Bronchial epithelial cell (primary cell): ENCODE results near the gene TOB2. TPM values are rescaled to one million over a fixed set of nuclear protein-coding genes. Genes with fewer than 3 reads are reported as not detected.
"Not testable (repeated sequence)": the region's sequence is repeated elsewhere in the genome, so short reads cannot be mapped to it uniquely, and the experiment has no call there.

ENCODE experiments used
- DNase-seq: peaks from one replicate; pipeline ENCODE4 v3.0.0-alpha.2; 2010; ENCODE audit warnings: low read depth
- FAIRE-seq: peaks from 2 replicates; lab custom pipeline; 2011; peaks lifted over from hg19 to GRCh38; lab: Jason Lieb, UNC
- H3K27me3 ChIP-seq: 2 replicates; pipeline ENCODE4 v1.5.1; 2011; ENCODE audit warnings: low read length; ENCODE audit not compliant: control insufficient read depth, insufficient read depth
- H3K36me3 ChIP-seq: 2 replicates; pipeline ENCODE4 v1.5.1; 2011; ENCODE audit warnings: low read length; ENCODE audit not compliant: control insufficient read depth, insufficient read depth
- H3K4me3 ChIP-seq: 2 replicates; pipeline ENCODE4 v1.5.1; 2011; ENCODE audit warnings: mild to moderate bottlenecking, low read depth, low read length, control low read depth
- total RNA-seq: library from RNA; depleted of rRNA; stranded (reverse); fragments of >200 nt; gene quantifications from 2 replicates; pipeline ENCODE4 v1.2.1, GENCODE V29; 2014
- TF ChIP-seq, protein P1 (sequence below): IDR thresholded peaks from 2 replicates; pipeline ENCODE4 v1.5.1; 2011; ENCODE audit warnings: mild to moderate bottlenecking, moderate library complexity, low read length, control low read depth, inconsistent platforms; ENCODE audit not compliant: insufficient read depth, severe bottlenecking

Gene TOB2
- total RNA-seq, 1 donor from 2014 or later = 6.3 TPM

DNA sequence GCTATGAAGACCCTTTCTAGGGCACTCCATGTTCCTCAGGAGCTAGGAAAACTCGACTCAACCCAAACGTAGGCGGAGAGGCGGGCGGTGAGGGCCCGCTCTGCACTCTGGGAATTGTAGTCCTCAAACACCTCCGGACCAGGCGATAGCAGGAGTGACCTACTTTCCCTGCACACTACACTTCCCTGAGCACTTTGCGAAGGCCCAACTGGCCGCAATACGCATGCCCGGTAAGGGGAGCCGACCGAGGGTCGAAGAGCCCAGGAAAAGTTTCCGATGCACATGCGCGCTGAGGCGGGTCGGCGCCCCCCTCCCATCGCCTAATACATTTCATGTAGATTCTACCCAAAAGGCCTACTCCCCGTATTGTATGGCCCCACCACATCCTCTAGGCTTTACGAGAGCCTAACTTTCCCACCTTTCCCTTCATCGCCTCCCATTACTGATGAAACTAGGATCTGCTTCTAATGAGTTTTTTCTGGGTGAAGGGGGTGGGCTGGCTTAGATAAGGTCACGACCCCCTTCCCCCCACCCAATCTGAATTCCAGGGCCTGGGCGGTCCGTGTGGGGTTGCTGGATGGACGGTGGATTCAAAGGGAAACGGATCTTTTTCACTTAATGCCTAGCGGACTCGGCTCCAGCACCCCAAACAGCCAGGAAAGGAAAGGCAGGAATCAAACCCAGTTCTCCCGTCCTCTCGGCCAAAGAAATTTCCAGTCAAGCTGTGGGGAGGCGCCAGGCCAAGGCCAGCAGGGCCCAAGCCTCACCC lies 2.1 kb downstream of the TOB2 start:
- FAIRE-seq = no peak
- peak overlapping the region; percentile 96 for H3K4me3 ChIP-seq

DNA sequence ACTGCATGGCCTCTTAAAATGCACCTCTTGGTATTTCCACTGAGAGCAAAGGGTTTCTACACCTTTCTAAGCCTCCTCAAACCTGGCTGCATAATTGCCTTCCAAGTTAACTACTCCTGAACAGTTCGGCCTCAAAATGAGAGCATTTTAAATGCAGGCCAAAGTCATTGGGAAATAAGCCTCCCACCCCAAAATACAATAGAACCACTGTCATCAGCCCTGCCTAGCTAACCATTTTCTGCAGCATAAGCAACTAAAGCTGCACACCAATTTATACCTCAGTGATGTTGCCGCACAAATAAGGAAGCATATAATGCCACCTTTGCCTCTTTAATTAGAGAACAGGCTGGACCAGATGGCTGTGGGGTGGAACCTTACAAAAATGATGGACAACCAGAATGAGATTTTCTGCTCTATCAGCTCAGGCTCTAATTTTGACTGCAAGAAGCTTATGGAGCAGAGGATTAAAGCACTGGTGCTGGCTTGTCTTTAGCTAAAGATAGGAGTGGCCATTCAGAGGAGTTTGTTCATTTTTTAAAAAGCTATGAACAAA lies 4.3 kb downstream of the TOB2 start:
- Histone ChIP-seq H3K27me3 (no peaks in the 10 kb centered on the region), H3K36me3 (peaks cover 11% of the 10 kb centered on the region), H3K4me3 (no peak overlapping the region)
- TF ChIP-seq, protein P1, sequence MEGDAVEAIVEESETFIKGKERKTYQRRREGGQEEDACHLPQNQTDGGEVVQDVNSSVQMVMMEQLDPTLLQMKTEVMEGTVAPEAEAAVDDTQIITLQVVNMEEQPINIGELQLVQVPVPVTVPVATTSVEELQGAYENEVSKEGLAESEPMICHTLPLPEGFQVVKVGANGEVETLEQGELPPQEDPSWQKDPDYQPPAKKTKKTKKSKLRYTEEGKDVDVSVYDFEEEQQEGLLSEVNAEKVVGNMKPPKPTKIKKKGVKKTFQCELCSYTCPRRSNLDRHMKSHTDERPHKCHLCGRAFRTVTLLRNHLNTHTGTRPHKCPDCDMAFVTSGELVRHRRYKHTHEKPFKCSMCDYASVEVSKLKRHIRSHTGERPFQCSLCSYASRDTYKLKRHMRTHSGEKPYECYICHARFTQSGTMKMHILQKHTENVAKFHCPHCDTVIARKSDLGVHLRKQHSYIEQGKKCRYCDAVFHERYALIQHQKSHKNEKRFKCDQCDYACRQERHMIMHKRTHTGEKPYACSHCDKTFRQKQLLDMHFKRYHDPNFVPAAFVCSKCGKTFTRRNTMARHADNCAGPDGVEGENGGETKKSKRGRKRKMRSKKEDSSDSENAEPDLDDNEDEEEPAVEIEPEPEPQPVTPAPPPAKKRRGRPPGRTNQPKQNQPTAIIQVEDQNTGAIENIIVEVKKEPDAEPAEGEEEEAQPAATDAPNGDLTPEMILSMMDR = no peak
- no peak for FAIRE-seq
- DNase-seq = no peak

More for the DNA sequence above, 2.1 kb downstream of the TOB2 start:
- TF ChIP-seq, protein P1 = no peak
- peak; percentile 92 for DNase-seq
- H3K27me3 ChIP-seq = no peaks in the 10 kb centered on the region
- H3K36me3 ChIP-seq = peaks cover 6% of the 10 kb centered on the region

DNA sequence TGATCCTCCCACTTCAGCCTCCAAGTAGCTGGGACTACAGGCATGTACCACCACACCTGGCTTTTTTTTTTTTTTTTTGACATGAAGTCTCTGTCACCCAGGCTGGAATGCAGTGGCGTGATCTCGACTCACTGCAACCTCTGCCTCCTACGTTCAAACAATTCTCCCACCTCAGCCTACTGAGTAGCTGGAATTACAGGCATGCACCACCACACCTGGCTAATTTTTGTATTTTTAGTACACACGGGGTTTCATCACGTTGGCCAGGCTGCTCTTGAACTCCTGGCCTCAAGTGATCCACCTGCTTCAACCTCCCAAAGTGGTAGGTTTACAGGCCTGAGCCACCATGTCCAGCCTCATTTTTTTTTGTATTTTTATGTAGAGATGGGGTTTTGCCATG lies 6.1 kb downstream of the TOB2 start:
- FAIRE-seq, H3K4me3 ChIP-seq, H3K27me3 ChIP-seq, DNase-seq: not testable (repeated sequence)
- H3K36me3 ChIP-seq = peaks cover 23% of the 10 kb centered on the region

DNA sequence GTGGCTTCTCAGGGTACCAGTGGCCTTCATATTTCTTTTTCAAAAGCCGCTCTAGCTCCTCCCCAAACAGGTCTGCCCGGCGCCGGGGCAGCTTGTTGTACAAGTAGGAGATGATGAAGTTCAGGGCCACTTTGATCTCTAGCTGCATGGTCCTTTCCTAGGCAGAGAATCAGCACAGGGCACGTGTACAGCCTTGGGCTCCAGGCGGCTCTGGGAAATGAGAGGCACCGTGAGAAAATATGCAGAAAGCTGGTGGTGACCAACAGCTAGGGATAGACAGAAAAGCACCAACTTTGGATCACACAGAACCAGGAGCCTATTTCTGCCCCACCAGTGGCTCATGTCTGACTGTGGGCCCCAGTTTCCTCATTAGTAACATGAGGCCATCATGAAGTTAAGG lies 9.4 kb downstream of the TOB2 start:
- TF ChIP-seq, protein P1 = no peak
- Histone ChIP-seq H3K36me3 (peaks cover 27% of the 10 kb centered on the region), H3K27me3 (no peaks in the 10 kb centered on the region), H3K4me3 (no peak overlapping the region)
- DNase-seq = no peak
- FAIRE-seq = no peak

DNA sequence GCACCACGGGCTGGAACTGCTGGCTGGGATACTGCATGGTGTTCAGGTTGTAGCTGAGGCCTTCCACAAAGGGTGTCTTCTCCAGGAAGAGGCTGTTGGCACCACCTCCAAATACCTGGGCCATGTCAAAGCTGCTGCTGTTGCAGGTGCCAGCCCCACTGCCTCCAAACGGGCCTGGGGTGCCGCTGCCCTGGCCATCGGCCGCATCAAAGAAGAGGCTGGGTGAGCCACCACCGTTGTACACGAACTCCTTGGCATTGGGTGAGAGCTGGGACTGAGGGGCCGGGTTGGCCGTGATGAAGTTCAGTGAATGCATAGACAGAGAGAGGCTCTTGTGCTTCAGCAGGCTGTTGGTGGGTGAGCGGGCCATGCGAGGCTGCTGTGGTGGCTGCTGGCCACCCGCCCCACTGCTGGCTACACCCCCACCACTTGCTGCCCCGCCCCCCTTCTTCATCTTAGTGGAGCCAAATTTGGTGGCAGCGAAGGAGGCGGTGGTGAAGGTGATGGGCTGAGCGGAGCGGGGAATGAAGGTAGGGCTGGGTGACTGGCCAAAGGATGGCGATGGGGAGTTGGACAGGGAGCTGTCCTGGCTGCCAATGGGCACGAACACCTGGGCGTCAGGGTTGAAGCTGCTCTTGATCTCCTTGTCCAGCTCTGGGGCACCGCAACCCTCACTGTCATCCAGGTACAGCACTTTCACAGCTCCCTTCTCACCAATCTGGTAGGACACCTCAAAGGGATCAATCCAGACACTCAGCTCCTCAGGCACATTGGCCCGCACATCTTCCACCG lies 10.1 kb downstream of the TOB2 start:
- FAIRE-seq = no peak
- DNase-seq = no peak
- TF ChIP-seq, protein P1 = no peak
- no peaks in the 10 kb centered on the region for H3K27me3 ChIP-seq
- no peak overlapping the region for H3K4me3 ChIP-seq
- H3K36me3 ChIP-seq = peaks cover 24% of the 10 kb centered on the region

DNA sequence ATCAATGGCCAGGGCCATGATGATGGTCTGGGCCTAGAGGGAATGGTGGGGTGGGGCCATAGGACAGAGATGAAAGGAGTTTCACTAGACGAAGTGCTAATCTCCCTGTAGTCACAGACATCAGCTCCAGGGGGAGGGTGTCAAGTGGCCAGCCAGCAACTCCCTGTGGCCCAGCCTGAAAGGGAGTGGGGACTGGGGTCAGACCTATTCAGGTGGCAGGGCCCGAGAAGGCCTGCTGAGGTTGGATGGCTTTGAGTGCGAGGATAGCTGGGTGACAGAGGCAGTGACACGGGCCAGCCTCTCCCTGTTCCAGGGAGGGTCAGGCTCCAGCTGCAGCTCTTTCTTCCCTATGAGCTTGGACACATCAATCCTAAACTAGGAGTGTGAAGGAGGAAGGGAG lies 11.0 kb downstream of the TOB2 start:
- Histone ChIP-seq H3K27me3 (no peaks in the 10 kb centered on the region), H3K36me3 (peaks cover 24% of the 10 kb centered on the region), H3K4me3 (no peak overlapping the region)
- FAIRE-seq (no peak), DNase-seq (no peak)
- TF ChIP-seq, protein P1 = no peak

DNA sequence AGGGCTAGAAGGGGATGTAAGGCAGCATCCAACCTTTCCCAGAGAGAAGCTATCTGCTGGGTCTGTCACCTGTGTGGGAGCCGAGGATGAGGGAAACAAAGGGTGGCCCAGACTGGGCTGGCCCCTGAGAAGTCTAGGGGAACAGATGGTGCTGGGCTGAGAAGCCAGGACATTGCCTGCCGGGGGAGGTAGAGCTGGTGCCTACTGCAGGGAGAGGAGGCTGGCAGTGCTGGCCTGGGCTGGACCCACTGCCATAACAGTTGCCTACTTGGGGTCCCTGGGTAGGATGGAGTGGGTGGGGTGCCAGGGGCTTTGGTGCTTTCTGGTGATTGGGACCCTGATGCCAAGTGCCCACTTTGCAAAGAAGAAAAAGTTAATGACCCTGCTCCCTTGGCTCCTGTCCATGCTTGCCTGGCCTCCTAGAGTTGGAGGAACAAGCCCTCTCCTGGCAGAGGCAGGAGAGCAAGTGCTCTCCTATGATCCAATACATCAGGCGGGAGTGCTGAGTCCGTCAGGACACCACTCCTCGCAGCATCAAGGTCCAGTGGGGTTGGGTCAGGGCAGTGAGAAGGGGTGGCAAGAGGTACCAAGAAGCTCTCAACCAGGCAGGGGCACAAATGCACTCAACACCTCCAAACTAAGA lies 12.1 kb downstream of the TOB2 start:
- not testable (repeated sequence) for FAIRE-seq, DNase-seq, H3K27me3 ChIP-seq, H3K4me3 ChIP-seq
- peaks cover 24% of the 10 kb centered on the region for H3K36me3 ChIP-seq

DNA sequence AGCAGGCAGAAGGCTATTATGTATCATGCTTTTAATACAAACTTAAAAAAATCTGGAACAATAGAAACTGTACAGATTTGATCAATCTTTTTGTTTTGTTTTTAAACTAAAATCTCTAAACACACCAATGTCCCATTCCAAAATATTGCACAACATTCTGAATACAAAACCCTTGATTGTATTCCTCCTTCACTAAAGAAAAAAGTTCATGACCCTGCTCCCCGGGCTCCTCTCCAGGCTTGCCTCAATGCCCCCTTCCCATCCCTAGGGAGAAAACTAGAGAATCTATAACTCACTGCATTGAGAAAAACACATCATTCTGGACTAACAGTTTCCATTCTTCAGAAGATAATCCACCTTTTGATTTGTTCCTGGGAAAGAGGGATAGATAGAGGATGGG lies 13.1 kb downstream of the TOB2 start:
- not testable (repeated sequence) for DNase-seq, H3K4me3 ChIP-seq, H3K27me3 ChIP-seq, FAIRE-seq
- H3K36me3 ChIP-seq = peaks cover 21% of the 10 kb centered on the region
